HUES64 (cell line): ENCODE results near the gene TCF15.
"Not testable (repeated sequence)": the region's sequence is repeated elsewhere in the genome, so short reads cannot be mapped to it uniquely, and the experiment has no call there.

Experiments used
- H3K27ac ChIP-seq: 2 replicates; pipeline ENCODE4 v1.7.0; 2013; ENCODE audit warnings: low read depth, low read length, inconsistent platforms
- H3K27me3 ChIP-seq: 2 replicates; pipeline ENCODE4 v1.6.1; 2013; ENCODE audit warnings: mild to moderate bottlenecking, low read length; ENCODE audit not compliant: insufficient read depth
- H3K36me3 ChIP-seq: 2 replicates; pipeline ENCODE4 v1.6.1; 2013; ENCODE audit warnings: mild to moderate bottlenecking, low read length; ENCODE audit not compliant: insufficient read depth
- H3K4me1 ChIP-seq: 2 replicates; pipeline ENCODE4 v1.6.1; 2013; ENCODE audit warnings: mild to moderate bottlenecking, low read length, moderate library complexity; ENCODE audit not compliant: insufficient read depth
- H3K4me3 ChIP-seq: 2 replicates; pipeline ENCODE4 v1.5.1; 2013; ENCODE audit warnings: mild to moderate bottlenecking, low read length, moderate library complexity
- H3K9ac ChIP-seq: 2 replicates; pipeline ENCODE4 v1.6.1; 2013; ENCODE audit warnings: mild to moderate bottlenecking, low read depth, low read length
- H3K9me3 ChIP-seq: 2 replicates; pipeline ENCODE4 v1.6.1; 2013; ENCODE audit warnings: low read depth, low read length; ENCODE audit not compliant: insufficient read depth
- WGBS: fragments of 150-250, 120-280 bp; methylation state at CpG from one replicate; pipeline ENCODE4 v1.1.7; 2013; ENCODE audit warnings: missing lambda C conversion rate; 5-methylcytosine and 5-hydroxymethylcytosine counted together

The TCF15 gene

DNA sequence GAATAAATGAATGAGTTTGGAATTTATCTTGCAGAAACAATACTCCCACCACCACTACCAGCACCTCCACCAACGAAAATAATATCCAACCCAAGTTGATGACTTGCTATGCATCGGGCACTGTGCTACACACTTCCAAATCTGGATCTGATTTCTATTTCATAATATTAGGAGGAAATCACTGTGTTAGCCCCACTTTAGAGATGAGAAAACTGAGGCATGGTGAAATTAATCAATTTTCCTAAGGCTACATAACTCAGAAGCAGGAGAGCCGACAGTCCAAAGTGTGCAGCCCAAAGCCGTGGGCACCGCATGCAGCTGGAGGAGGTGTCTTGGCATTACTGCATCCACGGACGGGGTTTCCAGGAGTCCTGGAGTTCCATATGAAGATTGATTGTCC lies 17.6 kb downstream of the TCF15 start:
- no peak overlapping the region for H3K27ac ChIP-seq
- H3K4me1 ChIP-seq, result no peaks in the 10 kb centered on the region
- H3K36me3 ChIP-seq, result no peaks in the 10 kb centered on the region
- H3K9ac ChIP-seq, result no peak overlapping the region
- H3K9me3 ChIP-seq, result no peaks in the 10 kb centered on the region
- WGBS, result 93% methylated on average over 7 of the region's 7 CpGs
- no peaks in the 10 kb centered on the region for H3K27me3 ChIP-seq
- H3K4me3 ChIP-seq, result no peak overlapping the region

DNA sequence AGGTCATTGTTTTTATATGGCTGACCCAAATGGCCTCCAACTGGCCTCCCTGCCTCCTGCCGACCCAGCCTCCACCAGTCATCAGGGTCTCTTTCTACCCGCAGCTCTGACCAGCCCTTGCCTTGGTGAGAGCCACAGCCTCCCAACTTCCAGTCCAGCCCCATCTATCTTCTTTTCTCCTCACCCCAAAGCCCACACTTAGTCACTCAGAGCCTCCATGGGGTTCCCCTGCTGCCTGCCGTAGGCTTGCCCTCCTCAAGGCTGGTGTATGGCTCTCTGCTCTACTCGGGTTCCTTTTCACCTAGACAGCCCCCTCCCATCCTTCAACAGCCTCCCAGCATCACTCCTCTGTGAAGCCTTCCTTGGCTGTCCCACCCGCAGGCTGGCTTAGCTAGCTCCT lies 18.2 kb downstream of the TCF15 start:
- H3K9ac ChIP-seq, result no peak overlapping the region
- H3K27me3 ChIP-seq, result no peaks in the 10 kb centered on the region
- no peaks in the 10 kb centered on the region for H3K4me1 ChIP-seq
- H3K4me3 ChIP-seq, result no peak overlapping the region
- WGBS, result 85% methylated on average over 5 of the region's 5 CpGs
- no peak overlapping the region for H3K27ac ChIP-seq
- H3K9me3 ChIP-seq, result no peaks in the 10 kb centered on the region
- no peaks in the 10 kb centered on the region for H3K36me3 ChIP-seq

DNA sequence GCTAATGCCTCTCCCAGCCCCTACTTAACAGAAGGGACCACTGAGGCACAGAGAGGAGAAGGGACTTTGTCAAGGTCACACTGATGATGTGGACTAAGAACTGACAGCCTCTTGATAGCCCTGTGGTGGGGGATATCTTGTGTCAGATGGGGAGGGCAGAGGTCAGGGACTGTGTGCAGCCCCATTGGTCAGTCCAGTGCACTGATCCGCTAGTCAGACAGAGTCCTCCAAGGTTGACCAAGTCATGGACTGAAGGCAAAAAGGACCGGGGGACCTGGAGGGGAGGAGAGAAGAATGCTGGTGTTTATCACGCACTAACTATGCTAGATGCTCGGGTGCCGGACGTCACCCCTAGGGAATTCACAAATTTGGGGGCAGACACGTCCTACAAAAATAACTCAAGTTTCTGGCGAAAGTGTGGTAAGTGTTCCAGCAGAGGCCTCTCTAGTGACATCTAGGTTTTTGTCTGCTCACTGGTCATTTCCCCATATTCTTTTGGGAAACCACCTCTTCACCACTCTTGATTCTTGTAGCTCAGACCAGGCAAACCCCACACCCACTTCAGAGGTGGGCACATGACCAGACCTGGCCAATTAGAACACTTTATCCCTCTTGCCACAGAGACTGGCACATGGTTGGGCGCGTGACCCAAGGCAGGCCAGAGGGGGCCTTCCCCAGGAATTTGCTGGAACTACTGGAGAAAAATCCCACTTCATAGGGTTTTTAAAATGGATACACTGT lies 21.0 kb downstream of the TCF15 start:
- H3K27ac ChIP-seq, result no peak overlapping the region
- H3K4me1 ChIP-seq, result peaks cover 3% of the 10 kb centered on the region; the same call in 1 of the 2 replicates
- no peak overlapping the region for H3K4me3 ChIP-seq
- H3K9ac ChIP-seq, result no peak overlapping the region
- 92% methylated on average over 10 of the region's 10 CpGs for WGBS
- no peaks in the 10 kb centered on the region for H3K27me3 ChIP-seq
- H3K9me3 ChIP-seq, result no peaks in the 10 kb centered on the region
- no peaks in the 10 kb centered on the region for H3K36me3 ChIP-seq

- WGBS, result 60% methylated on average over 1 of the region's 3 CpGs
- H3K27me3 ChIP-seq, result no peaks in the 10 kb centered on the region
- H3K36me3 ChIP-seq, result no peaks in the 10 kb centered on the region
- no peak overlapping the region for H3K4me3 ChIP-seq
- H3K4me1 ChIP-seq, result peaks cover 4% of the 10 kb centered on the region; the same call in 1 of the 2 replicates
- no peak overlapping the region for H3K9ac ChIP-seq
- no peaks in the 10 kb centered on the region for H3K9me3 ChIP-seq
- no peak overlapping the region for H3K27ac ChIP-seq
Measured at GRCh38 chr20:588476-588875, 21.6 kb downstream of the TCF15 start.

- peaks cover 4% of the 10 kb centered on the region; the same call in 1 of the 2 replicates for H3K4me1 ChIP-seq
- WGBS, result 79% methylated on average over 5 of the region's 7 CpGs
- no peak overlapping the region for H3K9ac ChIP-seq
- no peak overlapping the region for H3K27ac ChIP-seq
- H3K36me3 ChIP-seq, result no peaks in the 10 kb centered on the region
- H3K9me3 ChIP-seq, result no peaks in the 10 kb centered on the region
- no peaks in the 10 kb centered on the region for H3K27me3 ChIP-seq
- no peak overlapping the region for H3K4me3 ChIP-seq
Measured at GRCh38 chr20:584971-585301, 25.2 kb downstream of the TCF15 start.

DNA sequence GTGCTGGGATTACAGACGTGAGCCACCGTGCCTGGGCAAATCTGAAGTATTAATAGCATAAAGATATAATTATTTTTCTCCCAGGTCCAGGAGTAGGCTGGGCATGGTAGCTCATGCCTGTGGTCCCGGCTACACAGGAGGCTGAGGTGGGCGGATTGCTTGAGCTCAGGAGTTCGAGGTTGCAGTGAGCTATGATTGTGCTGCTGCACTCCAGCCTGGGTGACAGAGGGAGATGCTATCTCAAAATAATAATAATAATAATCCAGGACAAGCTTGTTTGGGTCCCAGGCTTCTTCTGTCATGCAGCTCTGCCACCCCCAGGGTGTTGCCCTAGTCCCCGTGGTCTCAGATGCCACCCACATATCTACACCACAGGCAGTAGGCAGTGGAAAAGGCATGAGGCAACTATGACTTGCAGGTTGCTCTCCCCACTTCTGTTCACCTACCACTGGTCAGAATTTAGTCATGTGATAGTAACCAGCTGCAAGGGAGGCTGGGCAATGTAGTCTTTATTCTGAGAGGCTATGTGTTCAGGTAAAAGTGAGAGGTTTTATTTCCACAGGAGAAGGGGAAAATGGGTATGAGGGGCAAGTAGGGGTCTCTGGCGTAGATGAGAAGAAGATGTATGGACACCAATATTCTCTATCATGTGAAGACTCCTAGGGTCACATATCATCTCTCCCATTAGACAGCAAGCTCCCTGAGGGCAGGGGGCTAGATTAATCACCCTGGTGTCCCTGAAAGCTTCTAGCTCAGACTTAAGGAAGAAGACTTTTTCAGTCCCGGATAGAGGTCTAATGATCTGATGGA lies 25.7 kb downstream of the TCF15 start:
- Histone ChIP-seq H3K4me1 (peaks cover 4% of the 10 kb centered on the region; the same call in 1 of the 2 replicates), H3K27me3 (no peaks in the 10 kb centered on the region), H3K9ac (peak overlapping the region; percentile 15; the same call in 1 of the 2 replicates), H3K36me3 (no peaks in the 10 kb centered on the region), H3K9me3 (no peaks in the 10 kb centered on the region), H3K4me3 (no peak overlapping the region), H3K27ac (no peak overlapping the region)
- 92% methylated on average over 7 of the region's 8 CpGs for WGBS

- WGBS, result 92% methylated on average over 5 of the region's 5 CpGs
Measured at GRCh38 chr20:582204-582603, 27.9 kb downstream of the TCF15 start.

GRCh38 chr20:578940-579690 lies 31.0 kb downstream of the TCF15 start:
- H3K36me3 ChIP-seq, result not testable (repeated sequence)
- no CpG with 5 or more reads among the region's 8 CpGs for WGBS

More at GRCh38 chr20:582204-582603, 27.9 kb downstream of the TCF15 start:
- Histone ChIP-seq H3K9me3 (no peaks in the 10 kb centered on the region), H3K9ac (peak overlapping the region; percentile 29; the same call in 1 of the 2 replicates), H3K27ac (no peak overlapping the region), H3K36me3 (no peaks in the 10 kb centered on the region), H3K4me3 (no peak overlapping the region), H3K4me1 (peaks cover 4% of the 10 kb centered on the region; the same call in 1 of the 2 replicates), H3K27me3 (no peaks in the 10 kb centered on the region)

GRCh38 chr20:577167-577791 lies 32.8 kb downstream of the TCF15 start:
- Histone ChIP-seq H3K9me3 (no peaks in the 10 kb centered on the region), H3K4me3 (no peak overlapping the region), H3K27ac (no peak overlapping the region), H3K27me3 (peaks cover 10% of the 10 kb centered on the region), H3K36me3 (no peaks in the 10 kb centered on the region), H3K9ac (no peak overlapping the region), H3K4me1 (peaks cover 19% of the 10 kb centered on the region)
- 73% methylated on average over 12 of the region's 12 CpGs for WGBS

More at GRCh38 chr20:578940-579690, 31.0 kb downstream of the TCF15 start:
- not testable (repeated sequence) for H3K9ac ChIP-seq, H3K4me3 ChIP-seq, H3K27me3 ChIP-seq, H3K9me3 ChIP-seq, H3K27ac ChIP-seq
- peaks cover 15% of the 10 kb centered on the region for H3K4me1 ChIP-seq

DNA sequence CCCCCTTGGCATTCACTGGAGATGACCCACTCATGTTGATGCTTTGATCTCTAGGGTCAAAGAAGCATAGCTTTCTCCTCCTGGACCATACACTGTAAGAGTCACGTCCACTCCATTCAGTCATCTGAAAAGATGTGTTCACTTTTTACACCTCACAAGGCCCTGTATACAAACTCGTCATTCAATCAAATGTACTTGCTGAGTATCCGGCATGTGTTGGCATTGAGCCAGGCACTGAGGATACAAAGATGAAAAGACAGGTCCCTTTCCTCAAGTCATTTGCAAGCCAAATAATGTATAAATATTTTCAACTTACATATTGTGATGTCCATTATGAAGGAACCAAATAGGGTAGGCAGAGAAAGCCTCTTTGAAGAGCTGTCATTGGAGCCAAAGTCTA lies 34.0 kb downstream of the TCF15 start:
- Histone ChIP-seq H3K9ac (no peak overlapping the region), H3K4me3 (no peak overlapping the region), H3K36me3 (no peaks in the 10 kb centered on the region), H3K27me3 (peaks cover 10% of the 10 kb centered on the region), H3K4me1 (peaks cover 25% of the 10 kb centered on the region), H3K9me3 (no peaks in the 10 kb centered on the region), H3K27ac (no peak overlapping the region)
- WGBS, result 92% methylated on average over 3 of the region's 3 CpGs
